GM23248 (cell line): ENCODE measurements around the gene ADAT2. TPM values are rescaled to one million over a fixed set of nuclear protein-coding genes. Genes with fewer than 3 reads are reported as not detected.

Experiments used
- DNase-seq: peaks from one replicate; pipeline ENCODE4 v3.0.0-alpha.2; 2015
- H2AFZ ChIP-seq: fragments of 200-600 bp; sonication (generic); 2 replicates; pipeline ENCODE4 v1.6.1; 2016; ENCODE audit warnings: antibody characterized with exemption
- H3F3A ChIP-seq: fragments of 200-600 bp; sonication (generic); 2 replicates; pipeline ENCODE4 v1.6.1; 2016; ENCODE audit warnings: mild to moderate bottlenecking, antibody characterized with exemption, mixed run types; ENCODE audit not compliant: insufficient read depth
- H3K27ac ChIP-seq: fragments of 200-600 bp; sonication (generic); 2 replicates; pipeline ENCODE4 v1.5.1; 2016; ENCODE audit warnings: mild to moderate bottlenecking
- H3K27me3 ChIP-seq: fragments of 200-600 bp; sonication (generic); replicated peaks from 2 replicates; pipeline ENCODE4 v1.6.1; 2016; ENCODE audit warnings: mild to moderate bottlenecking; ENCODE audit not compliant: insufficient read depth
- H3K36me3 ChIP-seq: fragments of 200-600 bp; sonication (generic); 2 replicates; pipeline ENCODE4 v1.6.1; 2016; ENCODE audit warnings: low read depth, mild to moderate bottlenecking
- H3K4me1 ChIP-seq: fragments of 200-600 bp; sonication (generic); 2 replicates; pipeline ENCODE4 v1.6.1; 2016; ENCODE audit warnings: mild to moderate bottlenecking; ENCODE audit not compliant: insufficient read depth
- H3K4me2 ChIP-seq: fragments of 200-600 bp; sonication (generic); one replicate; pipeline ENCODE4 v1.6.1; 2016; ENCODE audit warnings: mild to moderate bottlenecking; ENCODE audit not compliant: unreplicated experiment
- H3K4me3 ChIP-seq: fragments of 200-600 bp; sonication (generic); 2 replicates; pipeline ENCODE4 v1.5.1; 2016; ENCODE audit warnings: mild to moderate bottlenecking
- H3K79me2 ChIP-seq: fragments of 200-600 bp; sonication (generic); 2 replicates; pipeline ENCODE4 v1.6.1; 2016; ENCODE audit warnings: mild to moderate bottlenecking; ENCODE audit not compliant: insufficient read depth
- H3K9ac ChIP-seq: fragments of 200-600 bp; sonication (generic); 2 replicates; pipeline ENCODE4 v1.6.1; 2016; ENCODE audit warnings: mild to moderate bottlenecking
- H3K9me2 ChIP-seq: fragments of 200-600 bp; sonication (generic); 2 replicates; pipeline ENCODE4 v1.6.1; 2016; ENCODE audit warnings: mixed run types, mild to moderate bottlenecking, moderate library complexity; ENCODE audit not compliant: insufficient read depth
- H3K9me3 ChIP-seq: fragments of 200-600 bp; sonication (generic); one replicate; pipeline ENCODE4 v1.6.1; 2017; ENCODE audit warnings: low read depth
- H4K20me1 ChIP-seq: fragments of 200-600 bp; sonication (generic); 2 replicates; pipeline ENCODE4 v1.6.0; 2016; ENCODE audit not compliant: insufficient read depth
- EZH2 ChIP-seq: fragments of 200-600 bp; sonication (generic); IDR thresholded peaks from 2 replicates; pipeline ENCODE4 v1.6.1; 2018; ENCODE audit warnings: antibody characterized with exemption, mild to moderate bottlenecking; ENCODE audit not compliant: insufficient read depth, poor library complexity, severe bottlenecking
- EZH2phosphoT487 ChIP-seq: fragments of 200-600 bp; sonication (generic); IDR thresholded peaks from 2 replicates; pipeline ENCODE4 v1.6.1; 2018; ENCODE audit warnings: antibody characterized with exemption, moderate library complexity, mild to moderate bottlenecking, low read depth; ENCODE audit not compliant: insufficient read depth
- WGBS, 2 experiments: methylation state at CpG; one replicate each; pipeline ENCODE4 v1.1.6; 2015 to 2017; ENCODE audit warnings: low lambda C conversion rate in 2 of 2, low coverage in 1 of 2; ENCODE audit errors: missing lambda C conversion rate in 2 of 2; 5-methylcytosine and 5-hydroxymethylcytosine counted together
- in situ Hi-C: fragments of 300-500 bp; cut with MboI; formaldehyde crosslinking; loops from 2 replicates; pipeline ENCODE4 v1.15.0; 2020
- polyA plus RNA-seq: library from polyadenylated mRNA; unstranded; fragments of >200 nt; fragmentation: Nextera tagmentation; extraction: Ambion mirVana; gene quantifications from 2 replicates; pipeline ENCODE4 v1.2.1, GENCODE V29; 2016
- total RNA-seq: library from RNA; depleted of rRNA; stranded (reverse); fragments of >200 nt; shearing (Covaris generic); gene quantifications from 2 replicates; pipeline ENCODE4 v1.2.3, GENCODE V29; 2014

The ADAT2 gene
- total and polyA plus RNA-seq, 2 experiments from 2014 or later = 3.2 to 4.2 TPM

- no peaks in the 10 kb centered on the region for H3K36me3 ChIP-seq
- in situ Hi-C loops = loop anchor here (10.0 kb wide), 2 partner anchors 735 to 855 kb away; no protein-coding TSS in a partner anchor
- no peak overlapping the region for H3K4me2 ChIP-seq
- no peak overlapping the region for H2AFZ ChIP-seq
- no peak overlapping the region for H3K4me3 ChIP-seq
- no peak overlapping the region for H3K9ac ChIP-seq
- no peaks in the 10 kb centered on the region for H3K9me3 ChIP-seq
- no peaks in the 10 kb centered on the region for H3F3A ChIP-seq
- 94 to 97% methylated on average over 6 of the region's 6 CpGs for WGBS, 2 experiments
- H3K27me3 ChIP-seq = no peaks in the 10 kb centered on the region
- no peaks in the 10 kb centered on the region for H3K9me2 ChIP-seq
- H3K27ac ChIP-seq = no peak overlapping the region
- TF ChIP-seq EZH2 (no peak), EZH2phosphoT487 (no peak)
- no peaks in the 10 kb centered on the region for H4K20me1 ChIP-seq
- no peaks in the 10 kb centered on the region for H3K79me2 ChIP-seq
- no peak for DNase-seq
- no peaks in the 10 kb centered on the region for H3K4me1 ChIP-seq
Observed at GRCh38 chr6:143419526-143419925, 31.0 kb downstream of the ADAT2 start.

- TF ChIP-seq EZH2 (no peak), EZH2phosphoT487 (no peak)
- H3K9me3 ChIP-seq = no peaks in the 10 kb centered on the region
- H3F3A ChIP-seq = peaks cover 15% of the 10 kb centered on the region
- H3K4me2 ChIP-seq = no peak overlapping the region
- no peaks in the 10 kb centered on the region for H3K36me3 ChIP-seq
- H4K20me1 ChIP-seq = no peaks in the 10 kb centered on the region
- no peak overlapping the region for H3K4me3 ChIP-seq
- in situ Hi-C loops = loop anchor here (10.0 kb wide), 2 partner anchors 730 to 850 kb away; no protein-coding TSS in a partner anchor
- no peak overlapping the region for H2AFZ ChIP-seq
- peaks cover 12% of the 10 kb centered on the region for H3K4me1 ChIP-seq
- peaks cover 4% of the 10 kb centered on the region; the same call in 1 of the 2 replicates for H3K27me3 ChIP-seq
- 95 to 97% methylated on average over 3 of the region's 3 CpGs for WGBS, 2 experiments
- no peak for DNase-seq
- no peaks in the 10 kb centered on the region for H3K79me2 ChIP-seq
- no peak overlapping the region for H3K27ac ChIP-seq
- no peaks in the 10 kb centered on the region for H3K9me2 ChIP-seq
- no peak overlapping the region for H3K9ac ChIP-seq
Observed at GRCh38 chr6:143414769-143415168, 35.7 kb downstream of the ADAT2 start.

- Histone ChIP-seq H3K4me1 (peaks cover 17% of the 10 kb centered on the region), H3K9me2 (no peaks in the 10 kb centered on the region), H3K4me2 (peak overlapping the region; percentile 16), H2AFZ (no peak overlapping the region), H3K36me3 (no peaks in the 10 kb centered on the region), H3K4me3 (no peak overlapping the region), H4K20me1 (no peaks in the 10 kb centered on the region), H3K27ac (no peak overlapping the region; the same call in 1 of the 2 replicates), H3F3A (peaks cover 21% of the 10 kb centered on the region), H3K79me2 (no peaks in the 10 kb centered on the region), H3K9me3 (no peaks in the 10 kb centered on the region), H3K27me3 (peaks cover 4% of the 10 kb centered on the region; the same call in 1 of the 2 replicates), H3K9ac (no peak overlapping the region)
- 21 to 34% methylated on average over 1 of the region's 1 CpG for WGBS, 2 experiments
- TF ChIP-seq EZH2phosphoT487 = peak; percentile 65; the same call in 1 of the 2 replicates
- TF ChIP-seq EZH2 = no peak
- in situ Hi-C loops = loop anchor here (10.0 kb wide), 2 partner anchors 726 to 846 kb away; no protein-coding TSS in a partner anchor
- peak; percentile 67 for DNase-seq
Observed at GRCh38 chr6:143410859-143411270, 39.6 kb downstream of the ADAT2 start.

- no peaks in the 10 kb centered on the region for H4K20me1 ChIP-seq
- no peak overlapping the region for H3K9ac ChIP-seq
- no peaks in the 10 kb centered on the region for H3K79me2 ChIP-seq
- no peaks in the 10 kb centered on the region for H3K9me2 ChIP-seq
- H3F3A ChIP-seq = peaks cover 36% of the 10 kb centered on the region
- H3K36me3 ChIP-seq = no peaks in the 10 kb centered on the region
- in situ Hi-C loops = no loop called here
- H3K27me3 ChIP-seq = no peaks in the 10 kb centered on the region
- H3K4me3 ChIP-seq = no peak overlapping the region
- no peak overlapping the region for H3K27ac ChIP-seq
- no peak overlapping the region for H2AFZ ChIP-seq
- no peaks in the 10 kb centered on the region for H3K9me3 ChIP-seq
- no peak for DNase-seq
- TF ChIP-seq EZH2phosphoT487 (no peak), EZH2 (no peak)
- peaks cover 30% of the 10 kb centered on the region for H3K4me1 ChIP-seq
- no peak overlapping the region for H3K4me2 ChIP-seq
Observed at GRCh38 chr6:143408787-143409162, 41.7 kb downstream of the ADAT2 start.

- Histone ChIP-seq H3K4me2 (no peak overlapping the region), H3K9ac (no peak overlapping the region), H3K27ac (no peak overlapping the region), H2AFZ (no peak overlapping the region), H3F3A (peaks cover 36% of the 10 kb centered on the region), H3K79me2 (no peaks in the 10 kb centered on the region), H3K27me3 (no peaks in the 10 kb centered on the region), H3K4me1 (peaks cover 30% of the 10 kb centered on the region), H3K4me3 (no peak overlapping the region), H3K36me3 (no peaks in the 10 kb centered on the region), H4K20me1 (no peaks in the 10 kb centered on the region), H3K9me3 (no peaks in the 10 kb centered on the region), H3K9me2 (no peaks in the 10 kb centered on the region)
- no peak for TF ChIP-seq EZH2
- no peak for TF ChIP-seq EZH2phosphoT487
- in situ Hi-C loops = no loop called here
- no peak for DNase-seq
Observed at GRCh38 chr6:143408151-143408786, 42.2 kb downstream of the ADAT2 start.
